HG02763 (cell line): ENCODE measurements around the gene GLT6D1.

ENCODE experiments used
- ATAC-seq: cut with Tn5 transposase; IDR thresholded peaks from one replicate; pipeline ENCODE4 v1.9.1; 2021; ENCODE audit warnings: mild to moderate bottlenecking, moderate library complexity; ENCODE audit not compliant: unreplicated experiment

The GLT6D1 gene

DNA sequence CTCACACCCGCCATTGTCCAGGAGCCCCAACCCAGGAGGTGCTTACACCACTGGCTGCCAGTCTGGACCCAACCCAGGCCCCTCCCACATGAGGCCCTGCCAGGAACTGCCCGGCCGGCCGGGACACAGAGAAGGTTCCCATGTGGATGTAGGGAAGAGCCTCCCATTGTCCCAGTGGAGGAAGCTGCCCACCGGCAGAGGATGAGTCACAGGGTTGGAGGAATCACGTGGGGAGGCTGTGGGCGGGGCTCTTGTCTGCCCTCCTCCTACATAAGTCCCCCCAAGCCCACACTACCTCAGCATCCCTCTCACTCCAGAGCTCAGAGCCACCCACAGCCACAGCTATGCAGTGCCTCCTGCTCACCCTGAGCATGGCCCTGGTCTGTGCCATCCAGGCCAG lies 51.7 kb downstream of the GLT6D1 start:
- ATAC-seq = no peak

DNA sequence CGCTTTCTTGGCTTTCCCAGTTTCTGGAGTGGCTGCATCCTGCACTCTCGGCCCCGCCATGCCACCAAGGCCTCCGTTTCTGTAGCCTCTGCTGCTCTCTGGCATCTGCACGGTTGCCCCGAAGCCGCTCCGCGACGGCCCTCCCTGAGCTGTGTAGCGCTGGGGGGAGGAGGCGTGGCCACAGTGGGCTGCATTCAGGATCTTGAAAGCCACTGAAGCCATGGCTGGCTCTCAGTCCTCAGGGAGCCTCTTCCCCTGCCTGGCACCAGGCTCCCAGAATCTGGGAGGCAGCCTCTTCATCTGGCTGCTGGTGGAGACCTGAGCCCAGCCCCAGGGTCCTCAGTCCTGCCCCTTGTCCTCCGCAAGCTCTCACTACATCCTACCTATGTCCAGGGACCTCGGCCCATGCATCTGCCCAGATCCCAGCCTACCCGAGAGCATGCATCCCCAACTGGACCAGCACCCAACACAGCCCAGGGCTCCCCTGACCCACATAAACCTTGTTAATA lies 52.7 kb downstream of the GLT6D1 start:
- no peak for ATAC-seq

DNA sequence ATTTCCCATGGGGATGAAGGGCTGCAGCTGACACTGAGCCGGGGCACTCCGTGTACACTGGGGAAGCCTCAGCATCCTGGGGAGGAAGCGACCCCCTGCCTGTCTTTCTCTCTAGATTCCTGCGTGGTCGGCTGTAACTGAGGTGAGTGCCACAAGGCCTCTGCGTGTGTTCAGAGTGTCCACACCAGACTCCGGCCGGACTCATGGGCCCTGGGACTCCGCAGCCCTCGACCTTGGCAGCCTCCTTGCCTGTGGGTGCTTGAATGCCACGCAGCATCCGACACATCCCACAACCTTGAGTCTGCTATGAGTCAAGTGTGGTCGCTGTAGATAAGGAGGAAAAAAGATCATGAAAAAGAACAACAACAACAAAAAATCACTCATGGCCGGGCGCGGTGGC lies 54.4 kb downstream of the GLT6D1 start:
- no peak for ATAC-seq

DNA sequence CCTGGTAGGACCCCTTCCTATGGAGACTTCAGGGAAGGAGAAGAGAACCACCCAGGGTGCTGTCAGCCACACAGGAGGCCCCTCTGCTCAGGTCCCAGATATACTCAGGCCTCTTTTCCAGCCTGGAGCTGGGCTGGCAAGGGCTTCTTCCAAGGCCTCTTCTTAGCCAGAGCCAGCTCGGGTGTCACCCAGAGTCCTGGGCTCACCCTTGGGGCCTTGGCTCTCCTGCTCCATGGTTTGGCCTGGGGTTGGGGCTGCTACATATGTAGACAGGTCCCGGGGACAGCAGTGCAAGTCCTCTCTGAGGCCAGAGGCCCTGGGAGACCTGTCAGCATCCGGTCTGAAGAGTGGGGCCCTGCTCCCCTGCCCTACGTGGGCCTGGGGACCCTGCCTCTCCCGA lies 55.0 kb downstream of the GLT6D1 start:
- no peak for ATAC-seq

DNA sequence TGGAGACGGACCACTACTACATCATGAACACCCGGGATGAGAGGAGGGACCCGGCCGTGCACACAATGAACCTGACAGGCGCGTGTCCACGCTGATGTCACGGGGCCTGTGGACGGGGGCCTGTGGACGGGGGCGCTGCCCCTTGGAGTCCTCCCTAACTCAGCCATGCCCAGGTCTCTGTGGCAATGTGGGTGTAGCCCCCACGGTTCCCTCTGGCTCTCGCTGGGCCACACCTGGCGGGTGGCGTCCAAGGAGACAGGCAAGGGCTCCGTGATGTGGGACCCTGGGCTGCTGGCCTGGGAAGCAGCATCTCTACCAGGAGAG lies 55.7 kb downstream of the GLT6D1 start:
- no peak for ATAC-seq

DNA sequence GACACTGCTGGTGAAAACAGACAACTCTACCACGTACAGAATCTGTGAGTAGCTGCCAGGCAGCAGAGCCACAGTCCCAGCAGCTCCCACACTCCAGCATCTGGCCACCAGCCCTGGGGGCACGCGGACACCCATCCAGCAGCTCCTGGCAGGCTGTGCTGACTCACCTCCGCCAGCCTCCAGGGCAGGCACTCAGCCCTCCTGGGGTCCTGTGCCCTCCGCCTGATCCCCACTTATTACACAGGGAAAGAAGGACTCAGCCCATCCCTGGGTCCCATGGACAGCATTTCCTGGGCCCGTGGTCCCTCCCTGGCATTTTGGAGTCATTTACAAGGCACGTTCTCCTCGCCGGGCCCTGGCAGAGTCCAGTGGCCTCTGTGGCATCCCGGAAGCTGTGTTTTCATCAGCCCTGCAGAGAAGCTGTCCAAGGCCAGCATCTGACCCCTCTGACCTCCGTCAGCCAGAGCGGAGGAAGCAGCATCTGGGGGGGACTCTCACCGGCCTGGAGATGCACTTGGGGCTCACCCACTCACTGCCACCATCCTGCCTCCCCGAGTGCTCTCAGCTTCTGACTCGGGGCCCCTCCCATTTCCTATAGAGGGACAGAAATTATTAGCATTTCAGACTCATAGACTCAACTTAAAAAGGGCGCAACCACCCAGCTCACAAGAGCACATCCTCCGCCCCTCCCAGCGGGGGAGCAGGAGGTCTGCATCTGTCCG lies 56.2 kb downstream of the GLT6D1 start:
- ATAC-seq = no peak

DNA sequence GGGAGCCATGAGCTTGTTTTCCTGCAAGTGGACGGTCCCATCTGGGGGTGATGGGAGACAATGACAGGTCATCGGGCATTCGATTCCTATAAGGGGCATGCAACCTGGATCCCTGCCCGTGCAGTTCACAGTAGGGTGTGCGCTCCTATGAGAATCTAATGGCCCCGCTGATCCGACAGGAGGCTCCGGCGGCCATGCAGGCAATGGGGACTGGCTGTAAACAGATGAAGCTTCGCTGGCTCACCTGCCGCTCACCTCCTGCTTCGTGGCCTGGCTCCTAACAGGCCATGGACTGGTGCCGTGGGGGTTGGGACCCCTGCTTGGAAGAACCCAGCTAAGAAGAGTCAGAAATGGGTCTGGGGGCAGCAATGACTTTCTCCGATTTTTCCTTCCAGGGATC lies 56.8 kb downstream of the GLT6D1 start:
- no peak for ATAC-seq

DNA sequence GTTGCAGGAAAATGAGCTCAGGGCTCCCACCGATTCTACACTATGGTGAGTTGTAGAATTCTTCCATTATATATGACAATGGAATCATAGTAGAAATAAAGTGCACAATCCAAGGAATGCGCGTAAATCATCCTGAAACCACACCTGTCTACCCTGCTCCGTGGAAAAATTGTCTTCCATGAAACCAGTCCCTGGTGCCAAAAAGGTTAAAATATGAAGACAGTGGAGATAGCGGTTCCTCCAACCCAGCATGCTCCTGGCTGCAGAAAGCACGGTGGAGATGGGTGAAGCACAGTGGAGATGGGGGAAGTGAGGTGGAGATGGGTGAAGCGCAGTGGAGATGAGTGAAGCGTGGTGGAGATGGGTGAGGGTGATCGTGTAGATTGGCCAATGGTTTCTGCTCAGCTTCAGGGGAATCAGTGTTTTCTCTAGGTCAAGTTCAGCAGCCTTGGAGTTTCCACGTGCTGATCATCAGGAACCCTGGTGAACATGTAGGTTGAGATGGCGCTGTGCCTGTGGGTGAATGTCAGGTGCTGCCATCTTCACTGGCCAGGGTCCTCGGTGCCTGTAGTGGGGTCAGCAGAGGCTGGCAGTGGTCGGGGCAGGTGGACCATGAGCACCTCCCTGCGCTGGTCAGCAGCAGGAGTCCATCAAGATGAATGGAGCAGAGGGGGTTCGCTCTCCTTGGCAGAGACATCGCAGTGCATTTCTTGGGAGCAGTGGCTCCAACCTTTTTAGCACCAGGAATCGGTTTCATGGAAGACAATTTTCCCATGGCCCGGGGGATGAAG lies 57.5 kb downstream of the GLT6D1 start:
- ATAC-seq = no peak

DNA sequence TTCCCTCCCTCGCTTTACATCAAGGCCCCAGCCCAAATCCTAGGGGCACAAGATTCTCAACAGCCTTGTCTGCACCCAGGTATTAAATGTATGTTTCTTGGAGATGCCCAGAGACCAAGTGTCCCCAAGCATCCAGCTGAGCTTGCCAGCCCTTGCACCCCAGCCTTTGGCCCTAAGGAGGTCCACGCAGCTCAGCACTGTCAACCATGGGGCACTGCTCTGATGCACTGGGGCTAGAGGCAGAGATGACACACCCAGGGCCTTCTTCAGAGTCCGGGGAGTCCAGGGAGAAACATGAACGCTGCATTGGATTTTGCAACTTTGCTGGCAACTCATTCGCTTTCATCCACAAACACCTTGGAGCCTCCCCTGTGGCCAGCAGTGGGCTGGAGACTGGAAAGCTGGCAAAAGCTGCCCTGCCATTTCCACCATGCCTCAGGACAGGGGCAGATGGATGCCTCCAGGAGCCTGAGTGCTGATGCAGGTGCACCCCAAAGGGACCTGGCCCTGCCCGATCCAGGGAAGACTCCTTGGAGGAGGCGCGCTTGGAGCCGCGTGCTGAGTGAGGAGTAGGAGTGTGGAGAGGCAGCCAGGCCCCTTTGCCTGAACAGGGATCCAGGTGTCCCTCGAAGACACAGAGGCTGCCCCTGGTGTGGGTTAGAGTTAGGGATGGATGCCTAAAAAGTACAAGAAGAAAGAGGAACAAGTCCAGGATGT lies 58.5 kb downstream of the GLT6D1 start:
- no peak for ATAC-seq

DNA sequence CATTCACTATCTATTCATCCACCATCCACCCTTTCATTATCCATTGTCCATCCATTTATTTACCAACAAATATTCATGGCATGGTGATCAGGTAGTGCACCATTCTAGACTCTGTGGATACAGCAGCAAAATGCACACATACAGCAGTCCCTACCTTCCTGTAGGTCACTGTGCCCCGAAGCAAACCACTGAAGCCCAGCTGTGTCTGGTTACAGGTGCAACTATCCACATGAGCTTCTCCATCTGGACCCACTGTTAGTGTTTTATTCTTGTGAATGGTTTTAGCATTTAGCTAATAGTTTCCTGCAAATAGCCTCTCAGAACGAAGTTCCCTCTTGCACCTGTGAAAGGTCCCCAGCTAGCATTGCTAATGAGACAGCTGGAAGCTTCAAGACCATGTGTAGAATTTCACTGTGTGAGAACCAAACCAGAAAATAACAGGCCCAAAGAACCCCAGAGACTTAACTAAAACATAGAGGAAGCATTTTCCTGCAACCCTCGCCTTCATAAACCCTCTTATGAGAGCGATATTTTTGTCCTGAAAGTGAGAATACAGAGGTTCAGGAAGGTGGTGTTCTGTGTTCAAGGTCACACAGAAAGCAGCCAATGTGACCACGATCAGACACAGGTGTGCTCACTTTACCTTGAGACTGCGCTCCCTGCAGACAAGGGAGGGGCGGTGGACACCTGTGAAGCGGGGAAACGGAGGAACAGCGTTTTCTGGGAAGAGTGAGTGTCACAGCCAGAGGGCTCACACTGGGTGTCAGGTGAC lies 59.3 kb downstream of the GLT6D1 start:
- ATAC-seq = no peak

DNA sequence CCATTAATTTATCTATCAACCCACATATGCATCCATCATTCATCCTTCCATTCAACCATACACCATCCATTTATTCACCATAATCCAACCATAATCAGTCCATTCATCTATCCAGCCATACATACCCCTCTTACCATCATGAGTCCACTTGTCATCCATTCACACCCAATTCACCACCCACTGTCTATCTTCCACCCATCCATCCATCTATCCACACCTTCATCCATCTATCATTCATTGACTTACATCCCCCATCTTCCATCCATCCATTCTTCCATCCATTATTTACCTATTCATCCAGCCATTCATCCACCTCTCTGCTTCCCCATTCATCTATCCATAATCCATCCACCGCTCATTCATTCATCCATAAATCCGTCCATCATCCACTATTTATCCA lies 60.0 kb downstream of the GLT6D1 start:
- ATAC-seq = no peak

DNA sequence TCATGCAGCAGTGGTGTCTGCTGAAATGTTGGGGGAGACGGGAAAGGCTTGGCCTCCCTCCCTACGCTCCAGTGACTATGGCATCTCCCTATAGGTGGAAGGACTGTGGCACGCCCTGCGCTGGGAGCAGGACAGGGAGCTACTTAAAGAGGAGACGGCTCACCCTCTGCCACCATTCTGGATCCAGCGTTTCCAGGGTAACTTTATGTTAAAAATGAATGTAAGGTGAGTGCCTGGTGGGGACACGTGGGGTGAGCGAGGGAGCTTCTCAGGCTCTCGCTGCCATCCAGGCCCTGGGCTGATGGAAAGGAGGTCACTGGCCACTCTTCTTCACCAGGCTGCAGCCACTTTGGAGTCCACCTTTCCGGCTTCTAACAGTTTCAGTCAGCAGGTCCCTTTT lies 62.1 kb downstream of the GLT6D1 start:
- ATAC-seq = no peak

DNA sequence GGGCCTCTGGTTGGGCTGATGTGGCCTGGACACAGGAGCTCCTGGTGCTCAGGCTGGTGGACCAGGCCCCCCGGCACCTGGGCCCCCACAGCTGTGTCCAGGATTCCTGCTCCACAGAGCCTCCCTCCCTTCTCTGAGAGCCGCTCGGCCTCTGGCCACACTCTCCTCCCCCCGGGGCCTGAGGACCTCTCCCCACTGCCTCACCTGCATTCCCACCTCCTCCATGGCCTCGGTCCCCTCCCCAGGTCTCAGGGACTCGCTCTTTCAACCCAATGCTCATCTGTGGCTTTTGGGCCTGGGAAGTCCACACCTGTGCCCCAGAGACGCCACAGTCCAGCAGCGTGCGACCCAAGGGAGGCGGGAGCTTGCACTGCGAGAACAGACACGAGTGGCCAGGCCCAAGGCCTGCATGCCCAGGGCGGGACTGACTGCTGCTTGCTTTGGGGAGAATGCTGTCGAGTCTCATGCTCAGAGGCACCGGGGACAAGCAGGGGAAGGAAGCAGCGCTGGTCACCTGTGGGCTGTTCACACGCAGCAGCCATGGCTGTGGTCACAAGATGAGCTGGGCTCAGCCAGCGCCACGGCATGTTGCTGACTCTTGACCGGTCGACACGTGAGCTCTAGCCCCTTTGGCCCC lies 63.2 kb downstream of the GLT6D1 start:
- ATAC-seq = no peak

DNA sequence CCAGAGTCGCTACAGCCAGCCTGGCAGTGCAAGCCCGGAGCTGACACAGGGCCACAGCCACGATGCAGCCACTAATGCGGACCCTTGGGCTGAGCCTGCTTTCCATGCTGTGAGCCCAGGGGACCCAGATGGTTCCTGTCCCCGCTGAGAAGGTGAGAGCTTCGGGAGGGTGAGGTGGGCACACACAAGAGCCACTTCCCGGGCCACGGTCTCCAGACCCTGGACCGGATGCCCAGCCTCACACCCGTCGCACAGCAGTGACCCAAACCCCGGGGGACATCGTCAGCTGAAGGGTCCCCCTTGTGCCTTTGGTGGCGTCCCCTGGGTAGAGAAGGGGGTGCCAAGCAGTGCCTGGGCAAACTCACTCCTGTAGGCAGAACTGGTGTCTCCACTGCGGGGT lies 64.4 kb downstream of the GLT6D1 start:
- ATAC-seq = no peak

DNA sequence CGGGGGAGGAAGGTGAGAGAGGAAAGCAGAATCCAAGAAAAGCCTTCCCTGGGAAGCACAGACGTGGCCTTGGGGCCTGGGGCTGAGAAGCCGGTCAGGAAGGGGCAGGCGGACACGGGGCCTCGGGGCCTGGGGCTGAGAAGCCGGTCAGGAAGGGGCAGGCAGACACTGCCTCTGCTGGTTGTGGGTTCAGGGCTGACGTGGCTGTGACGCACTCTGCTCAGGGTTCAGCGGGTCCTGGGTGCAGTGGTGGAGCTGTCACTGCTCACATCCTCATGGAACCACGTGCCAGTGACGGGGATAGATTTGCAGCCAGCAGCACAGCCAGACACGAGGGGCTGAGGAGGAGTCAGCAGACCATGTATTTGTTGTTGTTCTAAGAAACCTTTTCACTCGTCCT lies 65.0 kb downstream of the GLT6D1 start:
- ATAC-seq = no peak
